HepG2 (cell line): Measurements from ENCODE around the gene OLFM2. TPM values are rescaled to one million over a fixed set of nuclear protein-coding genes. Genes with fewer than 3 reads are reported as not detected.

ENCODE experiments used
- ATRX ChIP-seq: sonication (generic); formaldehyde crosslinking; IDR thresholded peaks from 2 replicates; pipeline ENCODE4 v1.4.0; 2020; ENCODE audit warnings: missing genetic modification reagents, borderline replicate concordance
- FOXA3 ChIP-seq: IDR thresholded peaks from 2 replicates; pipeline ENCODE4 v1.6.1; 2016; ENCODE audit warnings: missing genetic modification reagents, missing compliant biosample characterization
- NFIB ChIP-seq: sonication (generic); formaldehyde crosslinking; IDR thresholded peaks from 2 replicates; pipeline ENCODE4 v1.9.0; 2021; ENCODE audit warnings: missing genetic modification reagents, mild to moderate bottlenecking, borderline replicate concordance
- REXO4 ChIP-seq: sonication (generic); formaldehyde crosslinking; IDR thresholded peaks from 2 replicates; pipeline ENCODE4 v1.8.0; 2022; ENCODE audit warnings: missing genetic modification reagents, mild to moderate bottlenecking, borderline replicate concordance
- RFX5 ChIP-seq: IDR thresholded peaks from 2 replicates; pipeline ENCODE4 v1.6.1; 2011; ENCODE audit warnings: low read depth, low read length, improper control_type of control experiment
- SIN3A ChIP-seq: IDR thresholded peaks from 2 replicates; pipeline ENCODE4 v1.6.1; 2011; ENCODE audit warnings: low read depth, mild to moderate bottlenecking, control low read depth, low read length, borderline replicate concordance
- SMARCC2 ChIP-seq: fragments of 450-650 bp; IDR thresholded peaks from 2 replicates; pipeline ENCODE4 v1.6.1; 2017; ENCODE audit warnings: antibody characterized with exemption, mild to moderate bottlenecking
- SNRNP70 ChIP-seq: fragments of 200-400 bp; formaldehyde crosslinking; IDR thresholded peaks from 2 replicates; pipeline ENCODE4 v1.6.1; 2017; ENCODE audit warnings: mild to moderate bottlenecking, low read depth, low read length, moderate library complexity
- SP4 ChIP-seq: sonication (generic); formaldehyde crosslinking; IDR thresholded peaks from 2 replicates; pipeline ENCODE4 v1.8.1; 2023; ENCODE audit warnings: mild to moderate bottlenecking, missing genetic modification reagents
- STAT5B ChIP-seq: sonication (generic); formaldehyde crosslinking; IDR thresholded peaks from 2 replicates; pipeline ENCODE4 v1.4.0; 2020; ENCODE audit warnings: missing genetic modification reagents
- ZBTB2 ChIP-seq: sonication (generic); formaldehyde crosslinking; IDR thresholded peaks from 2 replicates; pipeline ENCODE4 v1.8.0; 2022; ENCODE audit warnings: low read depth, missing genetic modification reagents
- ZBTB34 ChIP-seq: sonication (generic); formaldehyde crosslinking; IDR thresholded peaks from 2 replicates; pipeline ENCODE4 v1.8.0; 2022; ENCODE audit warnings: mild to moderate bottlenecking, missing genetic modification reagents
- ZFP82 ChIP-seq: sonication (generic); formaldehyde crosslinking; IDR thresholded peaks from 2 replicates; pipeline ENCODE4 v1.5.1; 2020; ENCODE audit warnings: mild to moderate bottlenecking, missing genetic modification reagents, borderline replicate concordance
- ZNF530 ChIP-seq: sonication (generic); formaldehyde crosslinking; IDR thresholded peaks from 2 replicates; pipeline ENCODE4 v1.5.0; 2020; ENCODE audit warnings: low read depth, mild to moderate bottlenecking, missing genetic modification reagents
- ZNF776 ChIP-seq: sonication (generic); formaldehyde crosslinking; IDR thresholded peaks from 2 replicates; pipeline ENCODE4 v1.4.0; 2020; ENCODE audit warnings: mild to moderate bottlenecking, missing genetic modification reagents
- ZSCAN21 ChIP-seq: sonication (generic); formaldehyde crosslinking; IDR thresholded peaks from 2 replicates; pipeline ENCODE4 v1.8.0; 2022; ENCODE audit warnings: mild to moderate bottlenecking, missing genetic modification reagents, moderate library complexity, borderline replicate concordance
- polyA plus RNA-seq, 8 experiments: library from polyadenylated mRNA; depleted of rRNA in 3 of 8; stranded (reverse) in 7 of 8; unstranded in 1 of 8; fragments of >200 nt; fragmentation: Illumina TruSeq in 4 of 8; extraction: Trizol in 4 of 8; gene quantifications; 2 replicates each; pipeline versions ENCODE4 v1.2.1 to v1.2.3, GENCODE V29; 2011 to 2016; ENCODE audit warnings: low read depth in 4 of 8, missing spikeins in 1 of 8, mixed read lengths in 1 of 8; ENCODE audit not compliant: insufficient read depth in 1 of 8
- total RNA-seq, 5 experiments: library from RNA; depleted of rRNA; stranded (reverse); fragments of >200 nt; fragmentation: Illumina TruSeq; extraction: Trizol; gene quantifications; 2 replicates each; pipeline ENCODE4 v1.2.3, GENCODE V29; 2016; ENCODE audit warnings: low read depth in 1 of 5
- TF ChIP-seq, protein P1 (sequence below): sonication (generic); formaldehyde crosslinking; IDR thresholded peaks from 2 replicates; pipeline ENCODE4 v1.4.0; 2020; ENCODE audit warnings: mild to moderate bottlenecking, missing genetic modification reagents
- TF ChIP-seq, protein P2 (sequence below): sonication (generic); formaldehyde crosslinking; IDR thresholded peaks from 2 replicates; pipeline ENCODE4 v1.4.0; 2020; ENCODE audit warnings: missing genetic modification reagents, mild to moderate bottlenecking, borderline replicate concordance
- TF ChIP-seq, protein P3 (sequence below): sonication (generic); formaldehyde crosslinking; IDR thresholded peaks from 2 replicates; pipeline ENCODE4 v1.4.0; 2020; ENCODE audit warnings: missing genetic modification reagents, low read depth, mild to moderate bottlenecking, borderline replicate concordance
- TF ChIP-seq, protein P4 (sequence below): sonication (generic); formaldehyde crosslinking; IDR thresholded peaks from 2 replicates; pipeline ENCODE4 v1.5.0; 2020; ENCODE audit warnings: mild to moderate bottlenecking, missing genetic modification reagents

Gene OLFM2
- total and polyA plus RNA-seq, 2 of the 13 experiments (the other 11 are each of a cell fraction or from before 2014, with no cell fraction given), result 0.20 to 0.51 TPM

GRCh38 chr19:9934132-9934950 is 2.0 kb downstream of the OLFM2 start (continued):
- TF ChIP-seq ZSCAN21 (CRISPR knock-in tag) (no peak), ZNF530 (CRISPR knock-in tag) (no peak), FOXA3 (CRISPR knock-in tag) (no peak), ATRX (CRISPR knock-in tag) (no peak), ZFP82 (CRISPR knock-in tag) (no peak), ZBTB34 (no peak), ZBTB2 (CRISPR knock-in tag) (no peak), RFX5 (no peak), STAT5B (no peak), REXO4 (CRISPR knock-in tag) (no peak), SNRNP70 (no peak), NFIB (CRISPR knock-in tag) (no peak), SIN3A (no peak), SP4 (CRISPR knock-in tag) (peak; percentile 88), SMARCC2 (no peak), ZNF776 (CRISPR knock-in tag) (no peak)
- TF ChIP-seq, protein P1, sequence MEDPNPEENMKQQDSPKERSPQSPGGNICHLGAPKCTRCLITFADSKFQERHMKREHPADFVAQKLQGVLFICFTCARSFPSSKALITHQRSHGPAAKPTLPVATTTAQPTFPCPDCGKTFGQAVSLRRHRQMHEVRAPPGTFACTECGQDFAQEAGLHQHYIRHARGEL (CRISPR knock-in tag), result no peak
- TF ChIP-seq, protein P2, sequence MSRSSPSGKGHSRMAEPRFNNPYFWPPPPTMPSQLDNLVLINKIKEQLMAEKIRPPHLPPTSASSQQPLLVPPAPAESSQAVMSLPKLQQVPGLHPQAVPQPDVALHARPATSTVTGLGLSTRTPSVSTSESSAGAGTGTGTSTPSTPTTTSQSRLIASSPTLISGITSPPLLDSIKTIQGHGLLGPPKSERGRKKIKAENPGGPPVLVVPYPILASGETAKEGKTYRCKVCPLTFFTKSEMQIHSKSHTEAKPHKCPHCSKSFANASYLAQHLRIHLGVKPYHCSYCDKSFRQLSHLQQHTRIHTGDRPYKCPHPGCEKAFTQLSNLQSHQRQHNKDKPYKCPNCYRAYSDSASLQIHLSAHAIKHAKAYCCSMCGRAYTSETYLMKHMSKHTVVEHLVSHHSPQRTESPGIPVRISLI (CRISPR knock-in tag), result peak; percentile 77; the same call in 1 of the 2 replicates
- TF ChIP-seq, protein P3, sequence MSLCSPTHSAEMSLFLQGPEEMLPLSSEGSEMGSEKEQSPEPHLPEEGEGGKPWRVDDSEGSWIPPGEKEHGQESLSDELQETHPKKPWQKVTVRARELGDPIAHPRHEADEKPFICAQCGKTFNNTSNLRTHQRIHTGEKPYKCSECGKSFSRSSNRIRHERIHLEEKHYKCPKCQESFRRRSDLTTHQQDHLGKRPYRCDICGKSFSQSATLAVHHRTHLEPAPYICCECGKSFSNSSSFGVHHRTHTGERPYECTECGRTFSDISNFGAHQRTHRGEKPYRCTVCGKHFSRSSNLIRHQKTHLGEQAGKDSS (CRISPR knock-in tag), result 0 out of 2 replicates have a peak, but pooled peaks have one; percentile 36
- TF ChIP-seq, protein P4, sequence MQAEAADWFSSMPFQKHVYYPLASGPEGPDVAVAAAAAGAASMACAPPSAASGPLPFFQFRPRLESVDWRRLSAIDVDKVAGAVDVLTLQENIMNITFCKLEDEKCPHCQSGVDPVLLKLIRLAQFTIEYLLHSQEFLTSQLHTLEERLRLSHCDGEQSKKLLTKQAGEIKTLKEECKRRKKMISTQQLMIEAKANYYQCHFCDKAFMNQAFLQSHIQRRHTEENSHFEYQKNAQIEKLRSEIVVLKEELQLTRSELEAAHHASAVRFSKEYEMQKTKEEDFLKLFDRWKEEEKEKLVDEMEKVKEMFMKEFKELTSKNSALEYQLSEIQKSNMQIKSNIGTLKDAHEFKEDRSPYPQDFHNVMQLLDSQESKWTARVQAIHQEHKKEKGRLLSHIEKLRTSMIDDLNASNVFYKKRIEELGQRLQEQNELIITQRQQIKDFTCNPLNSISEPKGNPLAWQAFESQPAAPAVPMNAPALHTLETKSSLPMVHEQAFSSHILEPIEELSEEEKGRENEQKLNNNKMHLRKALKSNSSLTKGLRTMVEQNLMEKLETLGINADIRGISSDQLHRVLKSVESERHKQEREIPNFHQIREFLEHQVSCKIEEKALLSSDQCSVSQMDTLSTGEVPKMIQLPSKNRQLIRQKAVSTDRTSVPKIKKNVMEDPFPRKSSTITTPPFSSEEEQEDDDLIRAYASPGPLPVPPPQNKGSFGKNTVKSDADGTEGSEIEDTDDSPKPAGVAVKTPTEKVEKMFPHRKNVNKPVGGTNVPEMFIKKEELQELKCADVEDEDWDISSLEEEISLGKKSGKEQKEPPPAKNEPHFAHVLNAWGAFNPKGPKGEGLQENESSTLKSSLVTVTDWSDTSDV (CRISPR knock-in tag), result no peak
